Activated naive CD8-positive, alpha-beta T cell treated with anti-CD3 and anti-CD28 coated beads, Interleukin-2, amount 50 U/mL, for 16 hours (primary cell): ENCODE data around the gene ZNF487.

Experiments
- DNase-seq: peaks from one replicate; pipeline ENCODE4 v3.0.0-alpha.2; 2020; ENCODE audit warnings: low read depth, low spot score

The ZNF487 gene

GRCh38 chr10:43502931-43503330 lies 66.0 kb downstream of the ZNF487 start:
- no peak for DNase-seq

GRCh38 chr10:43524434-43525247 lies 87.7 kb downstream of the ZNF487 start:
- no peak for DNase-seq
